GM12891 (cell line): ENCODE data around the gene PRSS1.

ENCODE experiments used
- PAX5 ChIP-seq: IDR thresholded peaks from 2 replicates; pipeline ENCODE4 v1.6.1; 2011; ENCODE audit warnings: low read length, moderate library complexity, mild to moderate bottlenecking; ENCODE audit not compliant: insufficient read depth, severe bottlenecking
- POLR2A ChIP-seq: IDR thresholded peaks from 2 replicates; pipeline ENCODE4 v1.6.1; 2011; ENCODE audit warnings: low read depth, low read length, control low read depth
- POLR2AphosphoS5 ChIP-seq: IDR thresholded peaks from 2 replicates; pipeline ENCODE4 v1.6.1; 2011; ENCODE audit warnings: low read depth, low read length, control low read depth
- SPI1 ChIP-seq: IDR thresholded peaks from 2 replicates; pipeline ENCODE4 v1.6.1; 2011; ENCODE audit warnings: low read depth, low read length, control low read depth
- TAF1 ChIP-seq: IDR thresholded peaks from 2 replicates; pipeline ENCODE4 v1.6.1; 2011; ENCODE audit warnings: low read depth, low read length, control low read depth

DNA sequence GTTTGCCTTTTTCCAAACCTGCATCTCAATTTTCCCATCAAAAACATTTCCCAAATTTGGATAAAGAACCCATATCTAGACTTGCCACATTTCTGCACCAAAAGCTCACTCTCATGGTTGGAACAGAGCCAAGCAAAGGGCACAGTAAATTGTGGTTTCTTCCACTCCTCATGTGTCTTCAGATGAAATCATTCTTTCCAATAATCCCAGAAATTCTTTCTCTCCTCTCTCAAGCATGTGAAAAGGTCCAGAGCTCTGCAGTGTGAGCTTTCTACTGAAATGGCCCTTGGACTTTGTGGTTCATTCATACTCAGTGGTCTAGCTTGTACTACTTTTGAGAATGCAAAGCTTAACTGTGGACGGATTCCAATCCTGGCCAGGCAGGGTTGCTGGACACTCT, 41.3 kb downstream of the PRSS1 start:
- TF ChIP-seq POLR2A, result no peak
- TF ChIP-seq POLR2AphosphoS5, result no peak
- no peak for TF ChIP-seq SPI1
- TF ChIP-seq PAX5, result no peak
- no peak for TF ChIP-seq TAF1
